ENCODE data around the gene FBXW8.

FBXW8 gene

GRCh38 chr12:117036046-117036445 lies 125.3 kb downstream of the FBXW8 start:
- ChIA-PET POLR2A (ENCODE audit: low non-redundant PET) (no interaction called here), CTCF (no interaction called here)
- no peak for DNase-seq (ENCODE audit: low spot score)
- H3K27ac ChIP-seq = no peak overlapping the region
- no peak for TF ChIP-seq CTCF (conservative IDR thresholded peaks at IDR 0.05; ENCODE audit: low read depth)

- no peak for DNase-seq (ENCODE audit: low spot score)
- CTCF ChIA-PET = no interaction called here
Measured at GRCh38 chr12:117036547-117036946, 125.8 kb downstream of the FBXW8 start.

GRCh38 chr12:117037289-117038022 lies 126.7 kb downstream of the FBXW8 start:
- ChIA-PET POLR2A (ENCODE audit: low non-redundant PET) (no interaction called here), CTCF (interaction anchor here (0.6 kb wide), 1 partner anchor 12 kb away, joined by 7 read pairs; no protein-coding TSS in a partner anchor)
- no peak for TF ChIP-seq CTCF (conservative IDR thresholded peaks at IDR 0.05; ENCODE audit: low read depth)
- no peak overlapping the region for H3K27ac ChIP-seq
- no peak for DNase-seq (ENCODE audit: low spot score)

More at GRCh38 chr12:117036547-117036946, 125.8 kb downstream of the FBXW8 start:
- no peak overlapping the region for H3K27ac ChIP-seq
- no peak for TF ChIP-seq CTCF (conservative IDR thresholded peaks at IDR 0.05; ENCODE audit: low read depth)
- POLR2A ChIA-PET (ENCODE audit: low non-redundant PET) = no interaction called here

- no peak overlapping the region for H3K27ac ChIP-seq
- no peak for TF ChIP-seq CTCF (conservative IDR thresholded peaks at IDR 0.05; ENCODE audit: low read depth)
- CTCF ChIA-PET = no interaction called here
- POLR2A ChIA-PET (ENCODE audit: low non-redundant PET) = no interaction called here
- DNase-seq (ENCODE audit: low spot score) = no peak
Measured at GRCh38 chr12:117038023-117038680, 127.4 kb downstream of the FBXW8 start.

- H3K27ac ChIP-seq = no peak overlapping the region
- CTCF ChIA-PET = no interaction called here
- POLR2A ChIA-PET (ENCODE audit: low non-redundant PET) = no interaction called here
- TF ChIP-seq CTCF (conservative IDR thresholded peaks at IDR 0.05; ENCODE audit: low read depth) = no peak
- no peak for DNase-seq (ENCODE audit: low spot score)
Measured at GRCh38 chr12:117038919-117039318, 128.2 kb downstream of the FBXW8 start.

GRCh38 chr12:117039891-117040309 lies 129.2 kb downstream of the FBXW8 start:
- TF ChIP-seq CTCF (conservative IDR thresholded peaks at IDR 0.05; ENCODE audit: low read depth) = no peak
- no peak for DNase-seq (ENCODE audit: low spot score)
- ChIA-PET CTCF (no interaction called here), POLR2A (ENCODE audit: low non-redundant PET) (no interaction called here)
- no peak overlapping the region for H3K27ac ChIP-seq

All from RWPE1 (cell line).